ENCODE results near the gene FABP1.

FABP1 gene

GRCh38 chr2:88080545-88080944, 47.3 kb downstream of the FABP1 start:
- no peak overlapping the region for H3K4me2 ChIP-seq (ENCODE audit: low read depth, low read length)
- TF ChIP-seq CTCF (IDR thresholded peaks at IDR 0.05; ENCODE audit: low read length) (no peak), EZH2 (optimal IDR thresholded peaks at IDR 0.05; ENCODE audit: low read depth, low read length) (no peak), EZH2phosphoT487 (IDR thresholded peaks at IDR 0.05; ENCODE audit: low read length) (no peak)
- H3K79me2 ChIP-seq (ENCODE audit: low read length) = no peaks in the 10 kb centered on the region
- H3K27ac ChIP-seq (ENCODE audit: low read length) = no peak overlapping the region
- H3K9me3 ChIP-seq (replicated peaks; ENCODE audit: insufficient read depth, low read length) = no peaks in the 10 kb centered on the region
- no peaks in the 10 kb centered on the region for H3F3A ChIP-seq (ENCODE audit: insufficient read depth, low read length)
- H3K27me3 ChIP-seq (replicated peaks; ENCODE audit: insufficient read depth, low read length) = no peaks in the 10 kb centered on the region
- no peaks in the 10 kb centered on the region for H3K4me1 ChIP-seq (ENCODE audit: low read length)
- no peaks in the 10 kb centered on the region for H4K20me1 ChIP-seq (ENCODE audit: insufficient read depth, low read length)
- H3K9me2 ChIP-seq (replicated peaks; ENCODE audit: insufficient read depth, low read length) = no peaks in the 10 kb centered on the region
- H3K9ac ChIP-seq (ENCODE audit: low read length) = no peak overlapping the region
- no peaks in the 10 kb centered on the region for H3K36me3 ChIP-seq (replicated peaks; ENCODE audit: insufficient read depth, low read length)
- no peak overlapping the region for H2AFZ ChIP-seq (ENCODE audit: low read length)
- no peak overlapping the region for H3K4me3 ChIP-seq (ENCODE audit: low read length)
- no peak for DNase-seq

GRCh38 chr2:88078643-88079172, 49.2 kb downstream of the FABP1 start:
- Histone ChIP-seq H4K20me1 (ENCODE audit: insufficient read depth, low read length) (no peaks in the 10 kb centered on the region), H3K9ac (ENCODE audit: low read length) (no peak overlapping the region), H3K4me2 (ENCODE audit: low read depth, low read length) (no peak overlapping the region), H3K27me3 (replicated peaks; ENCODE audit: insufficient read depth, low read length) (no peaks in the 10 kb centered on the region), H3K79me2 (ENCODE audit: low read length) (no peaks in the 10 kb centered on the region), H3K27ac (ENCODE audit: low read length) (no peak overlapping the region), H3K4me1 (ENCODE audit: low read length) (no peaks in the 10 kb centered on the region), H3K9me3 (replicated peaks; ENCODE audit: insufficient read depth, low read length) (no peaks in the 10 kb centered on the region), H3F3A (ENCODE audit: insufficient read depth, low read length) (no peaks in the 10 kb centered on the region), H3K4me3 (ENCODE audit: low read length) (no peak overlapping the region), H3K9me2 (replicated peaks; ENCODE audit: insufficient read depth, low read length) (no peaks in the 10 kb centered on the region), H2AFZ (ENCODE audit: low read length) (0 out of 2 replicates have a peak overlapping the region, but pooled peaks have one; percentile 29), H3K36me3 (replicated peaks; ENCODE audit: insufficient read depth, low read length) (no peaks in the 10 kb centered on the region)
- DNase-seq = no peak
- TF ChIP-seq EZH2 (optimal IDR thresholded peaks at IDR 0.05; ENCODE audit: low read depth, low read length) (no peak), EZH2phosphoT487 (IDR thresholded peaks at IDR 0.05; ENCODE audit: low read length) (no peak), CTCF (IDR thresholded peaks at IDR 0.05; ENCODE audit: low read length) (no peak)

GRCh38 chr2:88077080-88077479, 50.8 kb downstream of the FABP1 start:
- Histone ChIP-seq H3K9me3 (replicated peaks; ENCODE audit: insufficient read depth, low read length) (no peaks in the 10 kb centered on the region), H3K79me2 (ENCODE audit: low read length) (no peaks in the 10 kb centered on the region), H3K9ac (ENCODE audit: low read length) (no peak overlapping the region), H3K27ac (ENCODE audit: low read length) (no peak overlapping the region), H3K4me3 (ENCODE audit: low read length) (no peak overlapping the region), H3K27me3 (replicated peaks; ENCODE audit: insufficient read depth, low read length) (no peaks in the 10 kb centered on the region), H3K36me3 (replicated peaks; ENCODE audit: insufficient read depth, low read length) (no peaks in the 10 kb centered on the region), H4K20me1 (ENCODE audit: insufficient read depth, low read length) (no peaks in the 10 kb centered on the region), H3F3A (ENCODE audit: insufficient read depth, low read length) (no peaks in the 10 kb centered on the region), H3K9me2 (replicated peaks; ENCODE audit: insufficient read depth, low read length) (no peaks in the 10 kb centered on the region), H2AFZ (ENCODE audit: low read length) (no peak overlapping the region), H3K4me1 (ENCODE audit: low read length) (no peaks in the 10 kb centered on the region), H3K4me2 (ENCODE audit: low read depth, low read length) (no peak overlapping the region)
- DNase-seq = no peak
- TF ChIP-seq EZH2phosphoT487 (IDR thresholded peaks at IDR 0.05; ENCODE audit: low read length) = no peak
- no peak for TF ChIP-seq CTCF (IDR thresholded peaks at IDR 0.05; ENCODE audit: low read length)
- TF ChIP-seq EZH2 (optimal IDR thresholded peaks at IDR 0.05; ENCODE audit: low read depth, low read length) = no peak

Measured in MM.1S (cell line).